SK-N-SH (cell line): ENCODE results near the gene NODAL. TPM values are rescaled to one million over a fixed set of nuclear protein-coding genes. Genes with fewer than 3 reads are reported as not detected.
A peak's percentile ranks its signal among the peaks of the same experiment; 100 is the strongest.

Experiments
- CTCF ChIA-PET: fragments of 300-600, 350-600 bp; formaldehyde crosslinking; extraction: SDS; loops from one replicate; lab custom pipeline; 2021; lab: Yijun Ruan, JAX
- POLR2A ChIA-PET: fragments of 350-600 bp; sonication (Branson Sonifier 250); formaldehyde crosslinking; extraction: SDS; loops from one replicate; lab custom pipeline; 2020; ENCODE audit warnings: antibody characterized with exemption, inconsistent platforms; lab: Yijun Ruan, JAX
- DNase-seq: peaks from one replicate; pipeline ENCODE4 v3.0.0; 2012
- H2AFZ ChIP-seq: fragments of 200-600 bp; sonication (generic); 2 replicates; pipeline ENCODE4 v1.8.1; 2016; ENCODE audit warnings: antibody characterized with exemption, mild to moderate bottlenecking, low read depth
- H3F3A ChIP-seq: fragments of 200-600 bp; sonication (generic); replicated peaks from 2 replicates; pipeline ENCODE3; 2016; ENCODE audit warnings: antibody characterized with exemption, mild to moderate bottlenecking; ENCODE audit not compliant: insufficient read depth
- H3K27ac ChIP-seq, 2 experiments: fragments of 200-500 bp in 1 of 2; fragments of 200-600 bp in 1 of 2; sonication (Bioruptor generic) in 1 of 2; sonication (generic), shearing (Covaris generic) in 1 of 2; 2 replicates each; pipeline versions ENCODE4 v1.5.1 to v1.6.1; 2014 to 2016; ENCODE audit warnings: low read depth in 2 of 2, inconsistent platforms in 1 of 2, low read length in 1 of 2, mild to moderate bottlenecking in 1 of 2, mixed read lengths in 1 of 2
- H3K27me3 ChIP-seq: fragments of 200-600 bp; sonication (generic), shearing (Covaris generic); 2 replicates; pipeline ENCODE4 v1.6.1; 2016; ENCODE audit warnings: mixed run types; ENCODE audit not compliant: insufficient read depth
- H3K36me3 ChIP-seq, 2 experiments: fragments of 200-500 bp in 1 of 2; fragments of 200-600 bp in 1 of 2; sonication (Bioruptor generic) in 1 of 2; sonication (generic) in 1 of 2; replicated peaks in 1 of 2; 2 replicates each; pipeline versions ENCODE3 to v1.5.1; 2014 to 2016; ENCODE audit warnings: low read length in 1 of 2, mild to moderate bottlenecking in 1 of 2; ENCODE audit not compliant: insufficient read depth in 2 of 2, control insufficient read depth in 1 of 2
- H3K4me1 ChIP-seq, 2 experiments: fragments of 200-500 bp in 1 of 2; fragments of 200-600 bp in 1 of 2; sonication (Bioruptor generic) in 1 of 2; sonication (generic), shearing (Covaris generic) in 1 of 2; 2 replicates each; pipeline versions ENCODE4 v1.5.1 to v1.6.1; 2014 to 2016; ENCODE audit warnings: low read depth in 1 of 2, low read length in 1 of 2, mixed run types in 1 of 2; ENCODE audit not compliant: insufficient read depth in 2 of 2, control insufficient read depth in 1 of 2
- H3K4me2 ChIP-seq: fragments of 200-600 bp; sonication (generic), shearing (Covaris generic); 2 replicates; pipeline ENCODE4 v1.6.1; 2017; ENCODE audit warnings: mixed run types
- H3K4me3 ChIP-seq, 2 experiments: fragments of 200-500 bp in 1 of 2; fragments of 200-600 bp in 1 of 2; sonication (Bioruptor generic) in 1 of 2; sonication (generic), shearing (Covaris generic) in 1 of 2; 2 replicates each; pipeline versions ENCODE4 v1.5.1 to v1.8.1; 2014 to 2016; ENCODE audit warnings: low read depth in 2 of 2, inconsistent platforms in 1 of 2, low read length in 1 of 2, mild to moderate bottlenecking in 1 of 2, mixed read lengths in 1 of 2, moderate library complexity in 1 of 2
- H3K79me2 ChIP-seq: fragments of 200-600 bp; sonication (generic); 2 replicates; pipeline ENCODE4 v1.8.1; 2017; ENCODE audit warnings: mild to moderate bottlenecking; ENCODE audit not compliant: insufficient read depth
- H3K9ac ChIP-seq: fragments of 200-600 bp; sonication (generic); 2 replicates; pipeline ENCODE4 v1.6.1; 2017; ENCODE audit warnings: mixed run types
- H3K9me2 ChIP-seq: fragments of 200-600 bp; sonication (generic); 2 replicates; pipeline ENCODE4 v1.6.1; 2017; ENCODE audit warnings: mixed run types
- H3K9me3 ChIP-seq: fragments of 200-600 bp; sonication (generic); 2 replicates; pipeline ENCODE4 v1.6.1; 2017; ENCODE audit warnings: mixed run types, mild to moderate bottlenecking, moderate library complexity
- H4K20me1 ChIP-seq: fragments of 200-600 bp; sonication (generic); 2 replicates; pipeline ENCODE4 v1.6.1; 2017; ENCODE audit warnings: mild to moderate bottlenecking, mixed run types; ENCODE audit not compliant: insufficient read depth
- EP300 ChIP-seq, 2 experiments: IDR thresholded peaks; 2 replicates each; pipeline versions ENCODE4 v1.4.0 to v1.6.1; 2012; ENCODE audit warnings: borderline replicate concordance in 1 of 2, low read depth in 1 of 2, low read length in 1 of 2
- FOXJ3 ChIP-seq: sonication (generic); formaldehyde crosslinking; IDR thresholded peaks from 2 replicates; pipeline ENCODE4 v1.5.1; 2020; ENCODE audit warnings: mild to moderate bottlenecking, missing genetic modification reagents
- FOXM1 ChIP-seq: IDR thresholded peaks from 2 replicates; pipeline ENCODE4 v1.4.0; 2012; ENCODE audit warnings: low read depth, mild to moderate bottlenecking
- GABPA ChIP-seq: IDR thresholded peaks from 2 replicates; pipeline ENCODE4 v1.4.0; 2012; ENCODE audit warnings: low read depth, mild to moderate bottlenecking
- IRF3 ChIP-seq: fragments of 150-350 bp; IDR thresholded peaks from 2 replicates; pipeline ENCODE4 v1.6.1; 2016; ENCODE audit warnings: mild to moderate bottlenecking, low read depth, low read length
- MXI1 ChIP-seq: IDR thresholded peaks from 2 replicates; pipeline ENCODE4 v1.6.1; 2012; ENCODE audit warnings: mild to moderate bottlenecking, low read depth, low read length, improper control_type of control experiment
- RFX5 ChIP-seq: IDR thresholded peaks from 2 replicates; pipeline ENCODE4 v1.6.1; 2012; ENCODE audit warnings: mild to moderate bottlenecking, improper control_type of control experiment, low read length
- TEAD4 ChIP-seq: IDR thresholded peaks from 2 replicates; pipeline ENCODE4 v1.4.0; 2012; ENCODE audit warnings: mild to moderate bottlenecking, borderline replicate concordance; ENCODE audit not compliant: insufficient read depth
- YY1 ChIP-seq: IDR thresholded peaks from 2 replicates; pipeline ENCODE4 v1.4.0; 2012; ENCODE audit warnings: low read depth, mild to moderate bottlenecking
- WGBS: methylation state at CpG from one replicate; pipeline ENCODE4 v1.1.6; 2017; ENCODE audit warnings: low lambda C conversion rate; 5-methylcytosine and 5-hydroxymethylcytosine counted together
- polyA plus RNA-seq, 3 experiments: library from polyadenylated mRNA; depleted of rRNA; stranded (reverse); fragments of >200 nt; gene quantifications; 2 replicates each; pipeline ENCODE4 v1.2.3, GENCODE V29; 2012
- TF ChIP-seq, protein P1 (sequence below): IDR thresholded peaks from 2 replicates; pipeline ENCODE4 v1.4.0; 2012; ENCODE audit warnings: low read depth

The NODAL gene
- polyA plus RNA-seq, 1 of the 3 experiments (the other 2 are of a cell fraction): not detected

- Histone ChIP-seq H3K27me3 (no peaks in the 10 kb centered on the region), H3K4me1 (peaks cover 10 to 18% of the 10 kb centered on the region in 2 experiments), H3K4me3 (peak overlapping the region; percentile 91 to 93), H2AFZ (no peak overlapping the region), H3K9me3 (no peaks in the 10 kb centered on the region), H3K27ac (peak overlapping the region; percentile 74), H3K79me2 (peaks cover 55% of the 10 kb centered on the region), H3F3A (peaks cover 4% of the 10 kb centered on the region), H4K20me1 (peaks cover 50% of the 10 kb centered on the region), H3K9ac (peak overlapping the region; percentile 93), H3K36me3 (peaks cover 2 to 4% of the 10 kb centered on the region in 2 experiments), H3K9me2 (no peaks in the 10 kb centered on the region), H3K4me2 (peak overlapping the region; percentile 98)
- TF ChIP-seq GABPA (no peak), MXI1 (peak; percentile 25)
- 3% methylated on average over 16 of the region's 18 CpGs for WGBS
- ChIA-PET CTCF (interaction anchor here (0.8 to 3.7 kb wide), 8 partner anchors 13 to 261 kb away, joined by 3 to 21 read pairs (median 4); partner anchors contain the start of gene PPA1), POLR2A (interaction anchor here (0.6 to 1.8 kb wide), 5 partner anchors 18 to 259 kb away, joined by 3 to 6 read pairs (median 3); partner anchors contain the start of gene LRRC20)
- DNase-seq: peak; percentile 60
Measured at GRCh38 chr10:70405037-70405824, 36.2 kb downstream of the NODAL start.

- peaks cover 10 to 18% of the 10 kb centered on the region in 2 experiments for H3K4me1 ChIP-seq
- TF ChIP-seq FOXJ3 (CRISPR knock-in tag) (no peak), FOXM1 (no peak), RFX5 (no peak), YY1 (no peak), EP300 (IDR thresholded peaks at IDR 0.05; ENCODE audit: borderline replicate concordance in 1 of 2, low read depth in 1 of 2, low read length in 1 of 2) (no peak), IRF3 (no peak), TEAD4 (no peak)
- TF ChIP-seq, protein P1, sequence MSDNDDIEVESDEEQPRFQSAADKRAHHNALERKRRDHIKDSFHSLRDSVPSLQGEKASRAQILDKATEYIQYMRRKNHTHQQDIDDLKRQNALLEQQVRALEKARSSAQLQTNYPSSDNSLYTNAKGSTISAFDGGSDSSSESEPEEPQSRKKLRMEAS: no peak
- ChIA-PET POLR2A (interaction anchor here (0.6 to 1.8 kb wide), 5 partner anchors 17 to 259 kb away, joined by 3 to 6 read pairs (median 3); partner anchors contain the start of gene LRRC20), CTCF (interaction anchor here (0.8 to 3.7 kb wide), 5 partner anchors 13 to 183 kb away, joined by 3 to 21 read pairs (median 6); partner anchors contain the start of gene PPA1)
- no peaks in the 10 kb centered on the region for H3K9me3 ChIP-seq
- peaks cover 50% of the 10 kb centered on the region for H3K79me2 ChIP-seq
- no peak for DNase-seq
- no peaks in the 10 kb centered on the region for H3K9me2 ChIP-seq
- no peaks in the 10 kb centered on the region for H3K27me3 ChIP-seq
- peak overlapping the region; percentile 91 to 93 for H3K4me3 ChIP-seq
- 0% methylated on average over 9 of the region's 11 CpGs for WGBS
- peak overlapping the region; percentile 74 for H3K27ac ChIP-seq
- H4K20me1 ChIP-seq: peaks cover 45% of the 10 kb centered on the region
- H3K9ac ChIP-seq: peak overlapping the region; percentile 93
- H3K4me2 ChIP-seq: peak overlapping the region; percentile 98
- H3K36me3 ChIP-seq: peaks cover 0 to 4% of the 10 kb centered on the region in 2 experiments
- no peaks in the 10 kb centered on the region for H3F3A ChIP-seq
- no peak overlapping the region for H2AFZ ChIP-seq
Measured at GRCh38 chr10:70404787-70405036, 36.8 kb downstream of the NODAL start.
